Measurements from ENCODE around the gene PTPRG.

DNA sequence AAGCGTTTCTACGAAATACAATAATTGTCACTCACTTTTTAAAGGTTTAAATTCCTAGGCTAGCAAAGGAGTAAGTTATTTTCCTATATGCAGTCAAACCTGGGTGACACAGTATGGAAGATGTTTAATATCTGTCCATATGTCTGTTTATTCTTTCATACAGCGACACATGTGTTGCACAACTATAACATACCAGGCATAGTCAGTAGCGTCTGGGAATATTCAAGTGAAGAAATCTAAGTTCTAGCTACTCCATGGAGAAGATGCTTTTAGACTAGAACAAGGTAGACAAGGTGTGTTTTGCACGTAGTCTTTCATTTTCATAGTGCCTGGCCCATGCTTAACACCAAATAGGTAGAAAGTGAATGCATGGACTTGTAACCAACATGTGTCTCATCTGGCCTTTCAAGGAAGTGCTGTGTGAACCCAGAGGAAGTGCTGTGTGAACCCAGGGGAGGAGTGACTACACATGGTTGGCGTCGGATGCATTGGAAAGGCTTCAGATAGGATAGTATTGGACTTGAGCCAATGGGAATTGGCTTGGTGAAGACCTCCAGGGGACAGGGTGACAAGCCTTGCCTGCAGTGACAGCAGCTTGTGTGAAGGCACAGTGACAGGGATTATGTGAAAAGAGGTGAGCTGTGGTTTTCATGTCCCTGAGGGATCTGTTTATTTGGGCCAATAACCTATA is 267.0 kb downstream of the PTPRG start:
- no peak for TF ChIP-seq NFE2L1 (CRISPR knock-in tag; IDR thresholded peaks at IDR 0.05; ENCODE audit: borderline replicate concordance)
- TF ChIP-seq, protein P1, sequence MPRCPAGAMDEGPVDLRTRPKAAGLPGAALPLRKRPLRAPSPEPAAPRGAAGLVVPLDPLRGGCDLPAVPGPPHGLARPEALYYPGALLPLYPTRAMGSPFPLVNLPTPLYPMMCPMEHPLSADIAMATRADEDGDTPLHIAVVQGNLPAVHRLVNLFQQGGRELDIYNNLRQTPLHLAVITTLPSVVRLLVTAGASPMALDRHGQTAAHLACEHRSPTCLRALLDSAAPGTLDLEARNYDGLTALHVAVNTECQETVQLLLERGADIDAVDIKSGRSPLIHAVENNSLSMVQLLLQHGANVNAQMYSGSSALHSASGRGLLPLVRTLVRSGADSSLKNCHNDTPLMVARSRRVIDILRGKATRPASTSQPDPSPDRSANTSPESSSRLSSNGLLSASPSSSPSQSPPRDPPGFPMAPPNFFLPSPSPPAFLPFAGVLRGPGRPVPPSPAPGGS (CRISPR knock-in tag; IDR thresholded peaks at IDR 0.05): no peak
- TF ChIP-seq POLR2AphosphoS2 (IDR thresholded peaks at IDR 0.05; ENCODE audit: low read depth, low read length): no peak
- no peak for TF ChIP-seq HDAC2 (CRISPR knock-in tag; IDR thresholded peaks at IDR 0.05)
- no peak for TF ChIP-seq IRF2 (CRISPR knock-in tag; IDR thresholded peaks at IDR 0.05)
- TF ChIP-seq ZNF737 (CRISPR knock-in tag; IDR thresholded peaks at IDR 0.05; ENCODE audit: borderline replicate concordance): no peak
- TF ChIP-seq ZNF143 (CRISPR knock-in tag; IDR thresholded peaks at IDR 0.05): no peak
- no peak for TF ChIP-seq DPF2 (CRISPR knock-in tag; IDR thresholded peaks at IDR 0.05; ENCODE audit: borderline replicate concordance, low read depth)
- TF ChIP-seq, protein P2, sequence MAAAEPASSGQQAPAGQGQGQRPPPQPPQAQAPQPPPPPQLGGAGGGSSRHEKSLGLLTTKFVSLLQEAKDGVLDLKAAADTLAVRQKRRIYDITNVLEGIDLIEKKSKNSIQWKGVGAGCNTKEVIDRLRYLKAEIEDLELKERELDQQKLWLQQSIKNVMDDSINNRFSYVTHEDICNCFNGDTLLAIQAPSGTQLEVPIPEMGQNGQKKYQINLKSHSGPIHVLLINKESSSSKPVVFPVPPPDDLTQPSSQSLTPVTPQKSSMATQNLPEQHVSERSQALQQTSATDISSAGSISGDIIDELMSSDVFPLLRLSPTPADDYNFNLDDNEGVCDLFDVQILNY (CRISPR knock-in tag; conservative IDR thresholded peaks at IDR 0.05): no peak
- TF ChIP-seq CENPT (CRISPR knock-in tag; IDR thresholded peaks at IDR 0.05; ENCODE audit: low read depth): no peak
- no peak for TF ChIP-seq ZNF235 (CRISPR knock-in tag; IDR thresholded peaks at IDR 0.05; ENCODE audit: borderline replicate concordance)
- TF ChIP-seq TARDBP (CRISPR knock-in tag; IDR thresholded peaks at IDR 0.05): no peak

Measured in HepG2 (cell line).